ENCODE data around the gene SMIM41. TPM values are rescaled to one million over a fixed set of nuclear protein-coding genes. Genes with fewer than 3 reads are reported as not detected.

The SMIM41 gene
- total and polyA plus RNA-seq, 2 donors = 3.4 to 5.5 TPM

DNA sequence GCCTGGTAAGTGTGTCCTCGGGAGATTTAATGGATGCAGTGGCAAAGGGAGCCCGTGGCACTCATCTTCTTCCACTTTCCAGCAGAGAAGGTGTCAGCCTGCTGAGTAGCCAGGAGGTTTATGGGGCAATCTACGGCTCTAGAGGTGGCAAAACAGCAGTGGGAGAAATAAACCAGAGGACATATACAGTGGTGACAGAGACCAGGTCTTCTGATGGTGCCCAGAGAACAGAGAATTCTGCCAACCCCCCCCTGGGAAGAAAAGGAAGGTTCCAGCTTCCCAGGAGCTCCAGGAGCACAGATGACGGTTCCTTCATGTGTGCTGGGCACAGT lies 43.0 kb downstream of the SMIM41 start:
- Histone ChIP-seq H3K4me1 (ENCODE audit: insufficient read depth) (no peaks in the 10 kb centered on the region), H3K27ac (ENCODE audit: low read depth) (no peak overlapping the region), H3K4me3 (ENCODE audit: low read depth, low read length) (no peak overlapping the region), H3K36me3 (ENCODE audit: insufficient read depth) (no peaks in the 10 kb centered on the region)
- 83% methylated on average over 4 of the region's 4 CpGs for WGBS
- DNase-seq (ENCODE audit: extremely low spot score) = no peak

DNA sequence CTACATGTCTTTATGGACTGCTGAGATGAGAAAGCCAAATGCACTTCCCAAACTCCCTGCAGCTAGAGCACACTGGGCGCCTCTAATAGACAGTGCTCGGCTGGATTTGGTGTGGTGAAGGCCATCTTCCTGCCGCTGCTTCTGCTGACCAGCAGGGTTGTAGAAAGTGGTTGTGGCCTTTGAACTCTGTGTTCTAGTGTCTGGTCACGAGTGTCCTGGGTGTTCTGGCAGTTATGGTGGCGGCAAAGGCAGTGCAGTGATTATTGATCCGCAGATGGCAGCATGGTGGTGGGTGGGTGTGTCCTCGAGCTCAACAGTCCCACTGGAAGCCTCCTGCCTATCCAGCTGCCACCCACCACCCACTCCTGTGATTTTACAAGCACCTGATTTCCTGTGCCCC lies 43.4 kb downstream of the SMIM41 start:
- Histone ChIP-seq H3K36me3 (ENCODE audit: insufficient read depth) (no peaks in the 10 kb centered on the region), H3K4me1 (ENCODE audit: insufficient read depth) (no peaks in the 10 kb centered on the region), H3K4me3 (ENCODE audit: low read depth, low read length) (no peak overlapping the region), H3K27ac (ENCODE audit: low read depth) (no peak overlapping the region)
- DNase-seq (ENCODE audit: extremely low spot score) = no peak
- 90% methylated on average over 7 of the region's 7 CpGs for WGBS

DNA sequence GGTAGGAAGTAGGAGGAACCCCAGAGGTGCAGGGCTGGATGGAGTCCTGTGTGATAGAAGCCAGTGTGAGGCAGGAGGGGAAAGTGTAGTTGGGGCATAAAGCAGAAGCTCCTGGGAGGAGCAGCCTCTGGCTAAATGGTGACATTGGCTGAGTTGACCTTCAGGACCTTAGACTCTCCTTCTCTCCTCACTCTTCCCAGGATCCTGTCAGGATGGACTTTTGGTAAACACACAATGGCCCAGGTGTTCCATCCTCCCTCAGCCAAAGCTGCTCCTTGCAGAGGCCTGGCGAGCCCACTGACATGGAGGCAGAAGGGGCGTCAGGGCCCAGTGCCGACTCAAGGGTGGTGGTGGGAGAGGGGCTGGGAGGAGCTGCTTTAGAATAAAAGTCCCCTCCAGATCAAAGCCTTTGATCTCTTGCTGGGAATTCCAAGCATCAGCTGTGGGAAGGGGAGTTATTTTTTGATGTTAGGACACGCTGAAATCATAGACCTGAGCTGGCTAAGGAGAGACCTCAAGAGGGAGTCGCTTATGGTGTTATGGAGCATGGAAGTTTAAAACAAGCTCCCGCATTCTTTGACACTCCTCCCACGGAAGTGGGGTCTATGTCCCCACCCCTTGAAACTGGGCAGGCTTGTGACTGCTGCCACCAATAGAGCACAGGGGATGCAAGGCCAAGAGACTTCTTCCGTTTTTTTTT lies 44.1 kb downstream of the SMIM41 start:
- DNase-seq (ENCODE audit: extremely low spot score) = no peak
- no peak overlapping the region for H3K27ac ChIP-seq (ENCODE audit: low read depth)
- H3K4me3 ChIP-seq (ENCODE audit: low read depth, low read length) = no peak overlapping the region
- no peaks in the 10 kb centered on the region for H3K36me3 ChIP-seq (ENCODE audit: insufficient read depth)
- H3K4me1 ChIP-seq (ENCODE audit: insufficient read depth) = no peaks in the 10 kb centered on the region
- WGBS = 79% methylated on average over 8 of the region's 8 CpGs

DNA sequence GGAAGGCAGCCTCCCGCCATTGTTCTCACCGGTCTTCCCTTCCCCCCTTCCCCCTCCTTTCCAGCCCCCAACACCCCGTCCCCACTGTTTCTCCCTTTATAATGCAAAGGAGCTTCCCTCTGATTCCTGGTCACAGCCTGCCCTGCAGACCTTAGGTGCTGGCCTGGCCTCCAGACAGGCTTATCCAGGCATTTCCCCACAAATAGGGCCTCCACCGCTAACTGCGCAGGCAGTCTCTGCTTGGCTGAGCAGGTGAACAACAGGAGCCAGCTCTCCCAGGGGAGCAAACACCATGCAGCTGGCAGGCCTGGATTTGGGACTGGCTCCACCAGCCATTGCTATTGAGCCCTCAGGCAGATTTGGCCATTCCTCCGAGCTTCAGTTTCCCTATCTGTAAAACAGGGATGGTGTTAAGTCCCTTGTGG lies 46.0 kb downstream of the SMIM41 start:
- no peak overlapping the region for H3K4me3 ChIP-seq (ENCODE audit: low read depth, low read length)
- no peaks in the 10 kb centered on the region for H3K4me1 ChIP-seq (ENCODE audit: insufficient read depth)
- no peak for DNase-seq (ENCODE audit: extremely low spot score)
- no peaks in the 10 kb centered on the region for H3K36me3 ChIP-seq (ENCODE audit: insufficient read depth)
- no peak overlapping the region for H3K27ac ChIP-seq (ENCODE audit: low read depth)
- 85% methylated on average over 6 of the region's 6 CpGs for WGBS

DNA sequence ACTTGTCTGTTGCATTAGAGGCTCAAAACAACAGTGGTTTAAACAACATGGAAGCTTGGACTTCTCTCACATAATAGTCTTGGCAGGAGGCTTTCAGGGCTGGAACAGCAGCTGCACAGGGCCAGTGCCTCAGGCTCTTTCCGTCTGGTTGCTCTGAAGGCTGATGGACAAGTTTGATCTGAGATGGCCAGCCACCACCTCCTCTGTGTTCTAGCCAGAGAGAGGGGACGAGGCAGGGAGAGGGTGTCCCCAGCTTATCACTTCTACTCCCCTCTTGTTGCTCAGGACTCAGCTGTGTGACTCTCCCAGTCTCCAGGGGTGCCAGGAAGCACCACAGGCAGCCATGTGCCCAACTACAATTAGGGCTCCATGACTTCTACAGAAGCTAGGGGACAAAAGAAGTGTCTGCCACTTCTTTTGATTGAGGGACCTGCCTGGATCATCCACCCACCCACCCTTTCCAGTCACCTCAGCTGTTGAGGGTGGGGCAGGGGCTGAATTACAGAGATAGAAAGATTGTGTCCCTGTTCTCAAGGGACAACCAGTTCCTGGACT lies 46.6 kb downstream of the SMIM41 start:
- WGBS = 71% methylated on average over 2 of the region's 2 CpGs
- DNase-seq (ENCODE audit: extremely low spot score) = no peak
- H3K4me1 ChIP-seq (ENCODE audit: insufficient read depth) = no peaks in the 10 kb centered on the region
- H3K36me3 ChIP-seq (ENCODE audit: insufficient read depth) = no peaks in the 10 kb centered on the region
- H3K4me3 ChIP-seq (ENCODE audit: low read depth, low read length) = no peak overlapping the region
- H3K27ac ChIP-seq (ENCODE audit: low read depth) = no peak overlapping the region

DNA sequence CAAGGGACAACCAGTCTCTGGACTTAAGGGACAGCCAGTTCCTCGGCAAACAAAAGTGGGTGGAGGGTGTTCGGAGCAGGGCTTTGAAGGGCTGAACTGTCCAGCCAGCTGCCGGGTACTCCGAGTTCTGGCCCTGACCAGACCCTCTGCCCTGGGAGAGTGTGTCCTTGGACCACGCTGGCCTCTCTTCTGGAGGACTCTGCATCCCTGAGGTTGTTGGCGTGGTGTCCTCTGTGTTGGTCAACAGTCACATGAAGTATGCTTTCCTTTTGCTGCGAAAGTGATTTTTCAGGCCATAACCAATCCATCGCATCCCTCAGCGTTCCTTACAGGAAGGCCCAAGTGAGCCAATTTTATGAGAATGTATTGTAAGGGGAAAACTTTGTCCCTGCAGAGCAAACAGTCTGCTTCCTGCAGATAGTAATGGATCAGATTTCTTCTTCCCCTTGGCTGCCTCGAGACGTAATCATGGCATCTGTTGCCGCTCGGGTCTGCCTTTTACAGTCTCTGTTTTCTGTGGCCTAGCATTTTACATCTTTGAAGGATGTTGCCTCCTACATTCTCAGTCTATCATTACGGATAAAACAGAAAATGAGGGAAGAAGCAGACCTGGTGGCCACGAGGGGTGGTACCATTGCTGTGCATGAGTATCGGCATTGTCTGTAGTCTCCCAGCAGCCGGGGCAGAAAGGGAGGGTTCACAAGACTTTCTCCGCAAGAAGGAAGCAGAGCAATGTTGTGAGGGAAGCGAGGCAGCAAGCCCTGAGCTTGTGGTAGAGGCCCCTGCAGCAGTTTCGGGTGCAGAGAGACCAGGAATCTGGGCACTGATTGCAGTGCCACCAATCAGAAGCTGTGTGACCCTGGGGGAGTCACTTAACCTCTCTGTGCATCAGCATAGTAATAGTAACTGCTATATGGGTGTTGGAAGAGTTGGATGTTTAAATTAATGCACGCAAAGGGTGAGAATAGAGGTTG lies 47.4 kb downstream of the SMIM41 start:
- H3K4me1 ChIP-seq (ENCODE audit: insufficient read depth) = no peaks in the 10 kb centered on the region
- DNase-seq (ENCODE audit: extremely low spot score) = no peak
- WGBS = 50% methylated on average over 21 of the region's 21 CpGs
- no peak overlapping the region for H3K4me3 ChIP-seq (ENCODE audit: low read depth, low read length)
- H3K36me3 ChIP-seq (ENCODE audit: insufficient read depth) = no peaks in the 10 kb centered on the region
- H3K27ac ChIP-seq (ENCODE audit: low read depth) = no peak overlapping the region

DNA sequence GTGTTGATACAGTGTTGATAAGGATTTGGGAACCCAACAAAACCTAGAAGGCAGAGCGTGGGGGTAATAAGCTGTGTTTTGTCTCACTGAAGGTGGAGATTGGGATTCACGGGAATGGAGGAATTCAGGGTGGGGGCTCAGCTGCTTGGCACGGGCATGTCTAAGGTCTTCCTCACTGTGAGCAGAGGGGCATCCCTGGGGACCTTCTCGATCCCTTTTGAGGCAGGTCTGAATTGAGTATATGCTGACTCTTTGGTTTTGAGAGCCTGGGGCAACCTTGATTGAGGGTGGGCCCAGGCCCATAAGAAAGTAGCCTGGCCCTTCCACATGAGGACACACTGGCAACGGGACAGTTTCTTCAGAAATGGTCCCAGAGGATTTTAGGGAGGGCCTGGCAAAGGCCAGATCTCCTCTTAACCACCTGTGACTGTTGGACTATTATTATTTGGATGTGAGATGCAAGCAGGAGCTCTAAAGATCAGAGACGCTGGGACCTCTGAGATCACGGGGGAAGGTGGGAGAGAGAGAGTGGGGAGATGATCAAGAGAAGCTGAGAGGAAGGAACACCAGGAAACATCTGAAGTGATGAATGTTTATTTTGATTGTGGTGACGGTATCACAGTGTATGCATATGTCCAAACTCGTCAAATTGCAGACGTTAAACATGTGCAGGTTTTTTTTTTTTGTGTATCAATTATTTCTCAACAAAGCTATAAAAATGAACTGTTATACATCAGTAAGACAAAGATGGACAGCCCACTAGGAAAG lies 48.4 kb downstream of the SMIM41 start:
- Histone ChIP-seq H3K36me3 (ENCODE audit: insufficient read depth) (no peaks in the 10 kb centered on the region), H3K4me1 (ENCODE audit: insufficient read depth) (no peaks in the 10 kb centered on the region), H3K4me3 (ENCODE audit: low read depth, low read length) (no peak overlapping the region), H3K27ac (ENCODE audit: low read depth) (no peak overlapping the region)
- WGBS = 72% methylated on average over 10 of the region's 10 CpGs
- no peak for DNase-seq (ENCODE audit: extremely low spot score)

DNA sequence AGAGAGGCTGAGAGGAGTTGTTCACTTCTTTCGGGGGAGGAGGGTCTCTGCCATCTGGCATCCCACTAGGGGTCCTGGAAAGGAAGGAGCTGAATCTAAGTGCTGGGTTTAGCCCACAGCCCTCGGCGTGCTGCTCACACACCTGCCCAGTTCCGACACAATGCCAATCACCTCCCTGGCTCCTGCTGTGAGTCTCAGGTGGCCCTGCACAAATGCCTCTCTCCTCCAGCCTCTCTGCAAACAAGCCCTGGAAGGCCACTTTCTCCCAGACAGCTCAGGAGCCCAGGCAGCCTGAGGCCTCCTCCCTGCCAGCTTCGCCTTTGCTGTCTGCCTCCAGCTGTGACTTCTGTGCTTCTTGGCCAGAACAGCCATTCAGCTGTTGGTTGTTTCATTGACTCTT lies 51.2 kb downstream of the SMIM41 start:
- no peak for DNase-seq (ENCODE audit: extremely low spot score)
- Histone ChIP-seq H3K4me3 (ENCODE audit: low read depth, low read length) (no peak overlapping the region), H3K4me1 (ENCODE audit: insufficient read depth) (no peaks in the 10 kb centered on the region), H3K27ac (ENCODE audit: low read depth) (no peak overlapping the region), H3K36me3 (ENCODE audit: insufficient read depth) (no peaks in the 10 kb centered on the region)
- WGBS = 70% methylated on average over 5 of the region's 5 CpGs

DNA sequence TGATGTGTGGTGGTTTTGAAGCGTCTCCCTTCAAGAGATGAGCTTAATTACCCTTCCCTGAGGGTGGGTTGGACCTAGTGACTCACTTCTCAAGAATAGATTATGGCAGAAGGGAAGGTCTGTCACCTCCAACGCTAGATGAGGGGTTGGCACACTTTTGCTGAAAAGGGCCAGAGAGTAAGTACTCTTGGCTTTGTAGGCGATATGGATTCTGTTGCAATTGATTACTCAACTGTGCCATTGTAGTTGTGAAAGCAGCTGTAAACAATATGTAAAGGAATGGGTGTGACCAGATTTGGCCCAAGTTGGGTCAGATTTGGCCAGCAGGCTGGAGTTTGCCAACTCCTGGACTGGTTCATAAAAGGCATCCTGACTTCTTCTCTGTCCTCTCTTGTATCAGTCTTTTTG lies 53.3 kb downstream of the SMIM41 start:
- no peak for DNase-seq (ENCODE audit: extremely low spot score)
- WGBS = 77% methylated on average over 3 of the region's 3 CpGs
- H3K4me3 ChIP-seq (ENCODE audit: low read depth, low read length) = no peak overlapping the region
- H3K27ac ChIP-seq (ENCODE audit: low read depth) = no peak overlapping the region
- H3K4me1 ChIP-seq (ENCODE audit: insufficient read depth) = no peaks in the 10 kb centered on the region
- no peaks in the 10 kb centered on the region for H3K36me3 ChIP-seq (ENCODE audit: insufficient read depth)

DNA sequence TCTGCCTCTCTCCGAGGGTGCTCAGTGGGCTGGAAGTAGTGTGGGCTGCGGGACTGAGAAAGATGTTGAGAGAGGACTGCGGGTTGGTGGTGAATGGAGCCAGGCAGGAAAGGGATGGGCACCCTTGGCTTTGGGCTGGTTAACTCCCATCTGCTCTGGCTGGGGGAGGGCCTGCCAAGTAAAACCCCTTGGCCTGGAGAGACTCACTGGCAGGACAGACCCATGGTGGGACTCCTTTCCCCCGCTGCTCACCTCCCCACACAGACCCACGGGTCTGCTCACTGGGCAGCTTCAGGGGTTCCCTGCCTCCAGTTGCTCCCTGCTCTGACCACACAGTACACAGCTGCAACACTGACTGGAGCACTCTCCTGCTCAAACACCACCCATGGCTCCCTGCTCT lies 58.2 kb downstream of the SMIM41 start:
- H3K27ac ChIP-seq (ENCODE audit: low read depth) = no peak overlapping the region
- no peak for DNase-seq (ENCODE audit: extremely low spot score)
- WGBS = 78% methylated on average over 5 of the region's 5 CpGs

DNA sequence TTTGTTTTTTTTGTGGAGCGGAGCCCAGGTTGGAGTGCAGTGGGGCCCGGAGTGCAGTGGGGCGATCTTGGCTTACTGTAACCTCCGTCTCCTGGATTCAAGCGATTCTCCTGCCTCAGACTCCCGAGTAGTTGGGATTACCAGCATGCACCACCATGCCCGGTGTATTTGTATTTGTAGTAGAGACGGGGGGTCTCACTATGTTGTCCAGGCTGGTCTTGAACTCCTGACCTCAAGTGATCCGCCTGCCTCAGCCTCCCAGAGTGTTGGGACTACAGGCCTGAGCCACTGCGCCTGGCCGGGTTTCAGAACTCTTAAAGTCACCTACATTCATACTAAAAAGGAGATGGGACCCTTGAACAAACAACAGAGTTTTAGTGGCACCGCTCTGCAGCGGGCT lies 59.6 kb downstream of the SMIM41 start:
- H3K36me3 ChIP-seq (ENCODE audit: insufficient read depth) = no peaks in the 10 kb centered on the region
- no peak overlapping the region for H3K4me3 ChIP-seq (ENCODE audit: low read depth, low read length)
- no peak overlapping the region for H3K27ac ChIP-seq (ENCODE audit: low read depth)
- no peak for DNase-seq (ENCODE audit: extremely low spot score)
- WGBS = 90% methylated on average over 13 of the region's 13 CpGs
- no peaks in the 10 kb centered on the region for H3K4me1 ChIP-seq (ENCODE audit: insufficient read depth)

More for the DNA sequence above, 58.2 kb downstream of the SMIM41 start:
- no peaks in the 10 kb centered on the region for H3K36me3 ChIP-seq (ENCODE audit: insufficient read depth)
- no peak overlapping the region for H3K4me3 ChIP-seq (ENCODE audit: low read depth, low read length)
- H3K4me1 ChIP-seq (ENCODE audit: insufficient read depth) = no peaks in the 10 kb centered on the region

DNA sequence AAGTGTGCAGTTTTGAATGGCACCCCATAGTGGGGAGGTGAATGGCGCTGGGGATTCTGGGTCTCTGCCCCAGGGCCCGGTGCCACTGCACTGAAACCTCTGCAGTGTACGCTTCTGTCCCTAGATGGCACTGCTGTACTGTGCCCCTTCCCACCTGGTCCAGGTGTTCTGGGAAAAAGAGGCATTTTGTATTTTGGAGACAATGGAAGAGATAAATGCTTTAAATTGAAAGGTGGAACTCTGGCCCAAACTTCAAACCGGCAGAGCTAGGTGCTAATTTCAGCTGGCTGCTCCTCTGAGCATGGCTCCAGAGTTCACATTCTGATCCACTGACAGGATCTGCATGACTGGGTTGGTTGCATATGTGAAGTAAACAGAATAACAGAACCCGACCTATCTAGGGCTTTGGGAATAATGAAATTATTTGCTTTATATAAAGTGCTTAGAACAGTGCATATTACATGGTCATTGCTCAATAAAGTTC lies 60.1 kb downstream of the SMIM41 start:
- H3K36me3 ChIP-seq (ENCODE audit: insufficient read depth) = no peaks in the 10 kb centered on the region
- H3K27ac ChIP-seq (ENCODE audit: low read depth) = no peak overlapping the region
- H3K4me1 ChIP-seq (ENCODE audit: insufficient read depth) = no peaks in the 10 kb centered on the region
- no peak overlapping the region for H3K4me3 ChIP-seq (ENCODE audit: low read depth, low read length)
- DNase-seq (ENCODE audit: extremely low spot score) = no peak
- 35% methylated on average over 5 of the region's 5 CpGs for WGBS

DNA sequence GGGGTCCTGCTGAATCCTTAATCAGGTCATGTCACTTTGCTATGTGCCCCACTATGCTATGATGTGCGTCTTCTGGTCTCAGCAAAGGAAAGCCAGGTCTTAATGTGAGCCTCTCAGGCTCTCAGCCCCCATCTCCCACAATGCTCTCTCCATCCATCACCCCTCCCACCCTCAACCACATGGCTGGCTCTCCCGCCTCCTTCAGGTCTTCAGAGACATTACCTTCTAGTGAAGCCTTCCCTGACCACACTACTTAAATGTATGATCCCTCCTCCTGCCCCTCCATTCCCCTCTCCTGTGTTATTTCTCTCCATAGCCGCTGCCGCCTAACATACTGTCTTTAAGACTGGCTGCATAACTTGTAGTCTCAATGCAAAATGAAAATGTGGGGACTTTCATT lies 61.8 kb downstream of the SMIM41 start:
- H3K36me3 ChIP-seq (ENCODE audit: insufficient read depth) = no peaks in the 10 kb centered on the region
- no peak overlapping the region for H3K27ac ChIP-seq (ENCODE audit: low read depth)
- WGBS = 91% methylated on average over 4 of the region's 4 CpGs
- no peak for DNase-seq (ENCODE audit: extremely low spot score)
- H3K4me3 ChIP-seq (ENCODE audit: low read depth, low read length) = no peak overlapping the region
- no peaks in the 10 kb centered on the region for H3K4me1 ChIP-seq (ENCODE audit: insufficient read depth)

Data from urinary bladder (tissue), 4 donors.